Cardiac fibroblast (primary cell): ENCODE results near the gene PRPS2.

ENCODE experiments used
- DNase-seq, 2 donors: peaks; one replicate each; pipeline versions ENCODE4 v3.0.0 to v3.0.0-alpha.2; 2010; ENCODE audit warnings: low read depth in 2 of 2
- H3K4me3 ChIP-seq, 2 donors: replicated peaks in 1 of 2; 1 replicate in 1 of 2; 2 replicates in 1 of 2; pipeline ENCODE4 v1.5.1; 2011; ENCODE audit warnings: low read depth in 2 of 2, low read length in 2 of 2, mild to moderate bottlenecking in 2 of 2, moderate library complexity in 1 of 2
- TF ChIP-seq, protein P1 (sequence below): IDR thresholded peaks from one replicate; pipeline ENCODE4 v1.5.1; 2011; ENCODE audit warnings: low read depth, mild to moderate bottlenecking, low read length, inconsistent platforms

The PRPS2 gene

GRCh38 chrX:12805333-12805732 is 14.1 kb downstream of the PRPS2 start:
- TF ChIP-seq, protein P1, sequence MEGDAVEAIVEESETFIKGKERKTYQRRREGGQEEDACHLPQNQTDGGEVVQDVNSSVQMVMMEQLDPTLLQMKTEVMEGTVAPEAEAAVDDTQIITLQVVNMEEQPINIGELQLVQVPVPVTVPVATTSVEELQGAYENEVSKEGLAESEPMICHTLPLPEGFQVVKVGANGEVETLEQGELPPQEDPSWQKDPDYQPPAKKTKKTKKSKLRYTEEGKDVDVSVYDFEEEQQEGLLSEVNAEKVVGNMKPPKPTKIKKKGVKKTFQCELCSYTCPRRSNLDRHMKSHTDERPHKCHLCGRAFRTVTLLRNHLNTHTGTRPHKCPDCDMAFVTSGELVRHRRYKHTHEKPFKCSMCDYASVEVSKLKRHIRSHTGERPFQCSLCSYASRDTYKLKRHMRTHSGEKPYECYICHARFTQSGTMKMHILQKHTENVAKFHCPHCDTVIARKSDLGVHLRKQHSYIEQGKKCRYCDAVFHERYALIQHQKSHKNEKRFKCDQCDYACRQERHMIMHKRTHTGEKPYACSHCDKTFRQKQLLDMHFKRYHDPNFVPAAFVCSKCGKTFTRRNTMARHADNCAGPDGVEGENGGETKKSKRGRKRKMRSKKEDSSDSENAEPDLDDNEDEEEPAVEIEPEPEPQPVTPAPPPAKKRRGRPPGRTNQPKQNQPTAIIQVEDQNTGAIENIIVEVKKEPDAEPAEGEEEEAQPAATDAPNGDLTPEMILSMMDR: no peak
- DNase-seq: no peak

DNA sequence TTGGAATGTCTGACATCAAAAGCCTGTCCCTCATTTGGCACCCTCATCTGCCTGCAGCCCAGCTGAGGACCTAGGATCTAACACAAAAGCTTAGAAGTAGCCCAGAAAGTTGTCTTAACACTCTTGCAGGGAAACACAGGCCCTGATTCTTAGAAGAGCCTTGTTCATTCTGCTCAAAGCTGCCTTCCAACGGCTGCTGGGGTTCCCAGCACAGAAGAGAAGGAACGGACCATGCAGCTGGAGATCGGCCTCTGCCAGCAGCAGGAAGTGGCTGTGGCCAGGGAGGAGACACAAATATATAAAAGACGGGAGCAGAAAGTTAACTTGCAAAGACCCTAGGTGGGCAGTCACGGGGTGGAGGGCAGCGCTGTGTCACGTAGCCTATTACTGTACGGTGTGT is 20.4 kb downstream of the PRPS2 start:
- H3K4me3 ChIP-seq: no peak overlapping the region
- TF ChIP-seq, protein P1: no peak
- no peak for DNase-seq

More at GRCh38 chrX:12805333-12805732, 14.1 kb downstream of the PRPS2 start:
- no peak overlapping the region for H3K4me3 ChIP-seq

DNA sequence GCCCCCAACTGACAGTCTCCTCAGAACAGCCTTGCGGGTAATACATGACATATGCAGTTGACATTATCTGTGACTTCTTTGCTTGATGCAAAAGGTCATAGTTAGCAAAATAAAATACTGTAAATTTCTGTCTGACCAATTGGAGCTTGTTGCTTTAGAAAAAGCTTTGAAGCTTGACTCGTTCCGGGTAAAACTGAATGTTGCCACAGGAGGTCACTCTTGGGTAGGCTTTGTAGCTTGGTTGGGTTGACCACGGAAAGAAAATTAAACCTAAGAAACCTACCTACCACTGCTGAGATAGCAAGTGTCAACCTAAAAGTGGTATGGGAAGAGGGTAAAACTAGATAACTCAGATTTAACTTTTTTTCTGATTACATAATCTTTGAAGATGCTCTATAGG is 23.2 kb downstream of the PRPS2 start:
- TF ChIP-seq, protein P1: peak; percentile 32
- DNase-seq: peak; percentile 66 to 71
- no peak overlapping the region for H3K4me3 ChIP-seq

DNA sequence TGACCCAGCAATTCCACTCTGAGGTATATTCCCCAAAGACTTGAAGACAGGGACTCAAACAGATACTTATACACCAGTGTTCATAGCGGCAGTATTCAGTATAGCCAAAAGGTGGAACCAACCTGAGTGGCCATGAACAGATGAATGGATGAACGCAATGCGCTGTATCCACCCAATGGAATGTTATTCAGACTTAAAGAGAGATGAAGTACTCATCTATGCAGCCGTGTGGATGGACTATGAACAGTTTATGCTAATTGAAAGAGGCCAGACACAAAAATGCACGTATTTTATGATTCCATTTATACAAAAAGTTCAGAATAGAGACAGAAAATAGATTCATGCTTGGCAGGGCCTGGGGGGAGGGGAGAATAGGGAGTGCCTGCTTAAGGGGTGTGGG is 26.3 kb downstream of the PRPS2 start:
- no peak overlapping the region for H3K4me3 ChIP-seq
- DNase-seq: no peak
- TF ChIP-seq, protein P1: no peak

GRCh38 chrX:12819222-12819621 is 28.0 kb downstream of the PRPS2 start:
- TF ChIP-seq, protein P1: no peak
- DNase-seq: peak in 1 of 2 donors; percentile 3
- no peak overlapping the region for H3K4me3 ChIP-seq

GRCh38 chrX:12820737-12821136 is 29.5 kb downstream of the PRPS2 start:
- no peak for DNase-seq
- TF ChIP-seq, protein P1: no peak
- no peak overlapping the region for H3K4me3 ChIP-seq

GRCh38 chrX:12824944-12825343 is 33.7 kb downstream of the PRPS2 start:
- DNase-seq: no peak
- TF ChIP-seq, protein P1: no peak
- no peak overlapping the region for H3K4me3 ChIP-seq
